Thyroid gland (tissue), 4 donors: Measurements from ENCODE around the gene TRH. TPM values are rescaled to one million over a fixed set of nuclear protein-coding genes. Genes with fewer than 3 reads are reported as not detected.

Source experiments
- DNase-seq, 2 donors: peaks; one replicate each; pipeline ENCODE4 v3.0.0-alpha.2; 2019
- H3K27ac ChIP-seq, 3 donors: fragments of 200-600 bp; sonication (generic); 1 replicate in 2 of 3; 2 replicates in 1 of 3; pipeline ENCODE4 v1.5.1; 2016 to 2019; ENCODE audit warnings: mild to moderate bottlenecking in 1 of 3, moderate library complexity in 1 of 3
- H3K27me3 ChIP-seq: fragments of 200-600 bp; sonication (generic); one replicate; pipeline ENCODE4 v1.5.1; 2019
- H3K36me3 ChIP-seq, 2 donors: fragments of 200-600 bp; sonication (generic); one replicate each; pipeline ENCODE4 v1.5.1; 2016 to 2019
- H3K4me1 ChIP-seq, 2 donors: fragments of 200-600 bp; sonication (generic); one replicate each; pipeline ENCODE4 v1.5.1; 2017 to 2019
- H3K4me3 ChIP-seq, 3 donors: fragments of 200-600 bp; sonication (generic); replicated peaks in 1 of 3; 1 replicate in 2 of 3; 2 replicates in 1 of 3; pipeline ENCODE4 v1.5.1; 2016; ENCODE audit warnings: mild to moderate bottlenecking in 1 of 3
- H3K9me3 ChIP-seq: fragments of 200-600 bp; sonication (generic); one replicate; pipeline ENCODE4 v1.5.1; 2017
- POLR2A ChIP-seq, 2 donors: fragments of 450-650 bp; IDR thresholded peaks; one replicate each; pipeline ENCODE4 v1.6.1; 2017; ENCODE audit warnings: antibody characterized with exemption in 2 of 2, mild to moderate bottlenecking in 2 of 2, moderate library complexity in 1 of 2
- WGBS, 2 donors: methylation state at CpG; one replicate each; pipeline ENCODE4 v1.1.5; 2017; 5-methylcytosine and 5-hydroxymethylcytosine counted together
- intact Hi-C: fragments of 100-400 bp; cut with DNase I; formaldehyde crosslinking; loops from one replicate; pipeline ENCODE4 v1.15.1; 2023
- total RNA-seq, 4 donors: library from RNA; depleted of rRNA; stranded (reverse); fragments of >200 nt; gene quantifications; one replicate each; pipeline ENCODE4 v1.2.3, GENCODE V29; 2016
- TF ChIP-seq, protein P1 (sequence below), 6 experiments: fragments of 200-600 bp in 3 of 6; fragments of 450-650 bp in 3 of 6; sonication (generic) in 3 of 6; IDR thresholded peaks; one replicate each; pipeline ENCODE4 v1.5.1; 2016 to 2019; ENCODE audit warnings: antibody characterized with exemption in 6 of 6, mild to moderate bottlenecking in 2 of 6, inconsistent platforms in 1 of 6, moderate library complexity in 1 of 6

The TRH gene, protein sequence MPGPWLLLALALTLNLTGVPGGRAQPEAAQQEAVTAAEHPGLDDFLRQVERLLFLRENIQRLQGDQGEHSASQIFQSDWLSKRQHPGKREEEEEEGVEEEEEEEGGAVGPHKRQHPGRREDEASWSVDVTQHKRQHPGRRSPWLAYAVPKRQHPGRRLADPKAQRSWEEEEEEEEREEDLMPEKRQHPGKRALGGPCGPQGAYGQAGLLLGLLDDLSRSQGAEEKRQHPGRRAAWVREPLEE
- total RNA-seq, result under 1 TPM in 1 of 4 donors, not detected in 3; 0.22 TPM

- intact Hi-C loops, result no loop called here
- H3K27me3 ChIP-seq, result peaks cover 11% of the 10 kb centered on the region
- peak within 1 kb of the TSS in 1 of 3 donors; percentile 9 for H3K4me3 ChIP-seq
- 0% methylated on average over 18 of the region's 30 CpGs; no CpG with 5 or more reads in 1 of the 2 donors for WGBS, 2 donors
- no peaks in the 10 kb centered on the region for H3K9me3 ChIP-seq
- no peaks in the 10 kb centered on the region for H3K36me3 ChIP-seq
- no peak for DNase-seq
- H3K27ac ChIP-seq, result no peak within 1 kb of the TSS
- peaks cover 13 to 17% of the 10 kb centered on the region in 2 donors for H3K4me1 ChIP-seq
- TF ChIP-seq POLR2A (IDR thresholded peaks at IDR 0.05), result no peak
- TF ChIP-seq, protein P1, sequence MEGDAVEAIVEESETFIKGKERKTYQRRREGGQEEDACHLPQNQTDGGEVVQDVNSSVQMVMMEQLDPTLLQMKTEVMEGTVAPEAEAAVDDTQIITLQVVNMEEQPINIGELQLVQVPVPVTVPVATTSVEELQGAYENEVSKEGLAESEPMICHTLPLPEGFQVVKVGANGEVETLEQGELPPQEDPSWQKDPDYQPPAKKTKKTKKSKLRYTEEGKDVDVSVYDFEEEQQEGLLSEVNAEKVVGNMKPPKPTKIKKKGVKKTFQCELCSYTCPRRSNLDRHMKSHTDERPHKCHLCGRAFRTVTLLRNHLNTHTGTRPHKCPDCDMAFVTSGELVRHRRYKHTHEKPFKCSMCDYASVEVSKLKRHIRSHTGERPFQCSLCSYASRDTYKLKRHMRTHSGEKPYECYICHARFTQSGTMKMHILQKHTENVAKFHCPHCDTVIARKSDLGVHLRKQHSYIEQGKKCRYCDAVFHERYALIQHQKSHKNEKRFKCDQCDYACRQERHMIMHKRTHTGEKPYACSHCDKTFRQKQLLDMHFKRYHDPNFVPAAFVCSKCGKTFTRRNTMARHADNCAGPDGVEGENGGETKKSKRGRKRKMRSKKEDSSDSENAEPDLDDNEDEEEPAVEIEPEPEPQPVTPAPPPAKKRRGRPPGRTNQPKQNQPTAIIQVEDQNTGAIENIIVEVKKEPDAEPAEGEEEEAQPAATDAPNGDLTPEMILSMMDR (IDR thresholded peaks at IDR 0.05), result no peak
Measured at GRCh38 chr3:129974564-129974832, at the start of gene TRH. Gene TRH, plus strand, starts transcription at chr3:129974720. Its CDS starts 1,097 bp downstream, at chr3:129975817.

DNA sequence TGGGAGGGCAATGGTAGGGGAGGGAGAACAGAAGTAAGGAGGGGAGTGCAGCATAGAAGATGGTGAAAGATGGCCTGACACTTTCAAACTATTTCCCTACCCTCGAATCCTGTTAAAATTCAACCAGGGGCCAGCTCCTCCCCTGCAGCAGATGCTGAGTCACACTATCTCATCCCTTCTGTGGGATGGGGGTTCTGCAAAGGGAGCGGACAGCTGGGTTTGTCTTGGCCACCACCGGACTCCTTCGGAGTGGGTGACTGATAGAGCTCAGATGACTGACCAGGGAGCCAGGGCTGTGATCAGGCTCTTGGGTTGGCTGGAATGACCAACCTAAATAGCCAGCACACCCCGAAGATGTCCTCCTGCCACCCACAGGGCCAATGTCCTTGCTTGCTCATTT lies 47.4 kb upstream of the TRH start:
- intact Hi-C loops, result no loop called here
- WGBS, 2 donors, result 64 to 81% methylated on average over 4 to 5 of the region's 5 CpGs
- H3K9me3 ChIP-seq, result no peaks in the 10 kb centered on the region

GRCh38 chr3:129929383-129929782 lies 45.1 kb upstream of the TRH start:
- Histone ChIP-seq H3K27ac (no peak overlapping the region), H3K9me3 (no peaks in the 10 kb centered on the region), H3K36me3 (no peaks in the 10 kb centered on the region), H3K4me3 (no peak overlapping the region), H3K27me3 (no peaks in the 10 kb centered on the region), H3K4me1 (no peaks in the 10 kb centered on the region)
- intact Hi-C loops, result no loop called here
- no peak for DNase-seq
- WGBS, 2 donors, result 80 to 81% methylated on average over 1 of the region's 1 CpG
- TF ChIP-seq POLR2A (IDR thresholded peaks at IDR 0.05), result no peak
- TF ChIP-seq, protein P1 (IDR thresholded peaks at IDR 0.05), result no peak

More for the DNA sequence above, 47.4 kb upstream of the TRH start:
- TF ChIP-seq POLR2A (IDR thresholded peaks at IDR 0.05), result no peak
- TF ChIP-seq, protein P1 (IDR thresholded peaks at IDR 0.05), result no peak
- Histone ChIP-seq H3K4me3 (no peak overlapping the region), H3K36me3 (no peaks in the 10 kb centered on the region), H3K27me3 (no peaks in the 10 kb centered on the region), H3K27ac (no peak overlapping the region), H3K4me1 (no peaks in the 10 kb centered on the region)
- DNase-seq, result no peak

DNA sequence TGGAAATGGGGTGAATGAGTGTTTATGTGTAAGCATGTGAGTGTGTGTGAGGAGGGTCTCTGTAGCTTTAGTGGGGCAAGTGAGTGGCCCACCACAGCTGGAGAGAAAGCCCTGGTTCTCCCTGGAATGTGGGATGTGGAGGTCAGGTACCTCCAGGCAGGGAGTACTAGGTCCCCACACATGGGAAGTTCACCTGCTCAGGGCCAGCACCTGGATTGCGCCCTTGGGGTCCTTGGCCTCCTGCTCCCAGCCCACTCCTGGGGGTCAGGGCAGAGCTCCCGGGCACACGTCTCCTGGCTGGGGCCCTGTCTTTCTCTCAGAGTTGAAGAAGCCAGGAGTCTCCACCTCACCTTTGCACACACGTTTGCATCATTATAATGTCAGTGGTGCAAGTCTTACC lies 41.0 kb upstream of the TRH start:
- no peaks in the 10 kb centered on the region for H3K4me1 ChIP-seq
- no peak for DNase-seq
- H3K4me3 ChIP-seq, result no peak overlapping the region
- intact Hi-C loops, result loop anchor here (5.0 to 10.0 kb wide), 2 partner anchors 301 to 429 kb away; no protein-coding TSS in a partner anchor
- no peak overlapping the region for H3K27ac ChIP-seq
- 89 to 94% methylated on average over 4 of the region's 4 CpGs for WGBS, 2 donors
- H3K27me3 ChIP-seq, result no peaks in the 10 kb centered on the region
- no peaks in the 10 kb centered on the region for H3K9me3 ChIP-seq
- no peaks in the 10 kb centered on the region for H3K36me3 ChIP-seq
- TF ChIP-seq, protein P1 (IDR thresholded peaks at IDR 0.05), result no peak
- no peak for TF ChIP-seq POLR2A (IDR thresholded peaks at IDR 0.05)

DNA sequence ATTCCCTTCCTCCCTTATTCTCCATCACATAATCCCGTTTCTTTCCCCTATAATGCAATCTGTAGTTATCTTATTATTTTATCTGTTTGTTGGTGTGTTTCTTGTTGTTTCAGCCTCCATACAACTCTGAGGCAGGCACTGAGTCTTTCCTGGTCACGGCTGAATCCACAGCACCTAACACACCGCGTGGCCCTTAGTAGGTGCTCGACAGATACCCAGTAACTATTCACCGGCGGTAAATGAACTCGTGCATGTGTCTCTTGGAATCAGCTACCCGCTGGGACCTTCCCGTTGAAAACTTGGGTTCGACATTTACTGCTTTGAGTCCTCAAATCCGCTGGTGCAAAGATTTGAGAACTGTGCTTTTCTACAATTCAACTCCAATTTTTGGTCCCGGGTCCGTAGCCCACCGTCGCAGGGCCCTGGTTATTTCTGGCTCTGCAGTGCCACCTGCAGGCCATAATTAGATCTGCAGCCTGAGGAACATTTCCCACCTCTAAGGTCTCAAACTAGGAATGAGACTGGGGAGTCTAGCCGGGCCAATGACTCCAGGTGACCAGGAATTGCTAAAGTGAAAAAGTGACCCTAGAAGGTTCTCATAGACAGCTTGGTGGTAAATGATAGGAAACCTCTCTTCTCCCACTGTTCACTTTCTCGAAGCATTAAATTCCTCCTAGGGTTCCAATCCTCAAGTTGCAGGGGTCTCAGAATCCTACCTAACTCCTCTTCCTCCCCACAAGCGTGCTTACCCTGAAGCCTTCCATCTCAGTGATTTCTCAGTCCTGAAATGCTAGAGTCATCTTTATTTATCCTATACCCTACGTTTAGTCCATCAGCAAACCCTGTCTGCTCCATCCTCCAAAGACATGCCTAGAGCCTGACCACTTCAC lies 40.0 kb upstream of the TRH start:
- no peak overlapping the region for H3K27ac ChIP-seq
- H3K4me1 ChIP-seq, result no peaks in the 10 kb centered on the region
- 24 to 28% methylated on average over 20 of the region's 20 CpGs for WGBS, 2 donors
- H3K9me3 ChIP-seq, result no peaks in the 10 kb centered on the region
- H3K36me3 ChIP-seq, result no peaks in the 10 kb centered on the region
- intact Hi-C loops, result loop anchor here (5.0 to 10.0 kb wide), 3 partner anchors 107 to 430 kb away; no protein-coding TSS in a partner anchor
- H3K4me3 ChIP-seq, result no peak overlapping the region
- no peak for TF ChIP-seq POLR2A (IDR thresholded peaks at IDR 0.05)
- TF ChIP-seq, protein P1 (IDR thresholded peaks at IDR 0.05), result peak; percentile 75 to 87 (median 84)
- no peaks in the 10 kb centered on the region for H3K27me3 ChIP-seq
- DNase-seq, result peak; percentile 26 to 28
